ENCODE measurements around the gene PHF14. TPM values are rescaled to one million over a fixed set of nuclear protein-coding genes. Genes with fewer than 3 reads are reported as not detected.

PHF14 gene
- total RNA-seq, 1 donor from 2014 or later: 66.5 TPM

GRCh38 chr7:11163220-11163619 is 189.5 kb downstream of the PHF14 start:
- H3K27ac Mint-ChIP-seq: no peak overlapping the region
- H3K36me3 Mint-ChIP-seq: peaks cover 6% of the 10 kb centered on the region
- TF ChIP-seq CTCF (conservative IDR thresholded peaks at IDR 0.05): no peak
- no peaks in the 10 kb centered on the region for H3K9me3 Mint-ChIP-seq
- H3K4me1 Mint-ChIP-seq (ENCODE audit: unreplicated experiment): no peaks in the 10 kb centered on the region
- no peak overlapping the region for H3K4me3 Mint-ChIP-seq
- no peak for DNase-seq (ENCODE audit: extremely low spot score, unreplicated experiment)
- no peaks in the 10 kb centered on the region for H3K27me3 Mint-ChIP-seq

- Mint-ChIP-seq H3K4me3 (no peak overlapping the region), H3K27ac (no peak overlapping the region), H3K9me3 (no peaks in the 10 kb centered on the region), H3K4me1 (ENCODE audit: unreplicated experiment) (peaks cover 11% of the 10 kb centered on the region), H3K36me3 (no peaks in the 10 kb centered on the region), H3K27me3 (no peaks in the 10 kb centered on the region)
- no peak for TF ChIP-seq CTCF (conservative IDR thresholded peaks at IDR 0.05)
- DNase-seq (ENCODE audit: extremely low spot score, unreplicated experiment): no peak
These were observed 192.4 kb downstream of the PHF14 start for GRCh38 chr7:11166051-11166450.

- H3K36me3 Mint-ChIP-seq: no peaks in the 10 kb centered on the region
- DNase-seq (ENCODE audit: extremely low spot score, unreplicated experiment): no peak
- no peak for TF ChIP-seq CTCF (conservative IDR thresholded peaks at IDR 0.05)
These were observed 195.0 kb downstream of the PHF14 start for GRCh38 chr7:11168650-11169170.

GRCh38 chr7:11170175-11170574 is 196.5 kb downstream of the PHF14 start:
- no peaks in the 10 kb centered on the region for H3K9me3 Mint-ChIP-seq
- H3K27ac Mint-ChIP-seq: no peak overlapping the region
- no peak overlapping the region for H3K4me3 Mint-ChIP-seq
- H3K36me3 Mint-ChIP-seq: no peaks in the 10 kb centered on the region
- no peak for DNase-seq (ENCODE audit: extremely low spot score, unreplicated experiment)
- H3K4me1 Mint-ChIP-seq (ENCODE audit: unreplicated experiment): peaks cover 11% of the 10 kb centered on the region
- H3K27me3 Mint-ChIP-seq: no peaks in the 10 kb centered on the region
- TF ChIP-seq CTCF (conservative IDR thresholded peaks at IDR 0.05): no peak

More at GRCh38 chr7:11168650-11169170, 195.0 kb downstream of the PHF14 start:
- Mint-ChIP-seq H3K4me1 (ENCODE audit: unreplicated experiment) (peaks cover 11% of the 10 kb centered on the region), H3K9me3 (no peaks in the 10 kb centered on the region), H3K27me3 (no peaks in the 10 kb centered on the region), H3K4me3 (no peak overlapping the region), H3K27ac (no peak overlapping the region)

GRCh38 chr7:11170863-11171568 is 197.3 kb downstream of the PHF14 start:
- Mint-ChIP-seq H3K27ac (no peak overlapping the region), H3K4me3 (no peak overlapping the region), H3K36me3 (no peaks in the 10 kb centered on the region)

More at GRCh38 chr7:11170863-11171568, 197.3 kb downstream of the PHF14 start:
- Mint-ChIP-seq H3K4me1 (ENCODE audit: unreplicated experiment) (peaks cover 11% of the 10 kb centered on the region), H3K9me3 (no peaks in the 10 kb centered on the region), H3K27me3 (no peaks in the 10 kb centered on the region)
- no peak for DNase-seq (ENCODE audit: extremely low spot score, unreplicated experiment)
- TF ChIP-seq CTCF (conservative IDR thresholded peaks at IDR 0.05): no peak
